CD14-positive monocyte (primary cell): ENCODE data around the gene IGDCC3. TPM values are rescaled to one million over a fixed set of nuclear protein-coding genes. Genes with fewer than 3 reads are reported as not detected.

Source experiments
- DNase-seq, 3 donors: peaks; one replicate each; pipeline ENCODE4 v3.0.0-alpha.2; 2011 to 2022
- H2AFZ ChIP-seq: 2 replicates; pipeline ENCODE4 v1.6.0; 2012; ENCODE audit warnings: mild to moderate bottlenecking, low read depth, low read length, inconsistent platforms; ENCODE audit not compliant: insufficient read depth, poor library complexity, severe bottlenecking
- H3K27ac ChIP-seq, 2 donors: 1 replicate in 1 of 2; 2 replicates in 1 of 2; pipeline ENCODE4 v1.5.1; 2012 to 2013; ENCODE audit warnings: low read length in 2 of 2, control low read depth in 1 of 2, inconsistent platforms in 1 of 2, low read depth in 1 of 2, mild to moderate bottlenecking in 1 of 2
- H3K27me3 ChIP-seq, 2 donors: one replicate each; pipeline versions ENCODE4 v1.6.0 to v1.6.1; 2011 to 2013; ENCODE audit warnings: low read length in 2 of 2; ENCODE audit not compliant: control insufficient read depth in 2 of 2, insufficient read depth in 2 of 2
- H3K36me3 ChIP-seq, 2 donors: replicated peaks in 1 of 2; 1 replicate in 1 of 2; 2 replicates in 1 of 2; pipeline versions ENCODE4 v1.5.1 to v1.6.1; 2012 to 2013; ENCODE audit warnings: low read length in 2 of 2, control low read depth in 1 of 2, inconsistent platforms in 1 of 2, mild to moderate bottlenecking in 1 of 2; ENCODE audit not compliant: insufficient read depth in 2 of 2, control insufficient read depth in 1 of 2
- H3K4me1 ChIP-seq, 2 donors: 1 replicate in 1 of 2; 2 replicates in 1 of 2; pipeline versions ENCODE4 v1.5.1 to v1.6.1; 2012 to 2013; ENCODE audit warnings: low read length in 2 of 2, control low read depth in 1 of 2, inconsistent platforms in 1 of 2, mild to moderate bottlenecking in 1 of 2, moderate library complexity in 1 of 2; ENCODE audit not compliant: insufficient read depth in 2 of 2, control insufficient read depth in 1 of 2
- H3K4me2 ChIP-seq: replicated peaks from 2 replicates; pipeline ENCODE3; 2012; ENCODE audit warnings: low read length, moderate library complexity, mild to moderate bottlenecking; ENCODE audit not compliant: poor library complexity, severe bottlenecking; ENCODE audit errors: extremely low read depth
- H3K4me3 ChIP-seq, 3 experiments: fragments of 200-600 bp in 1 of 3; sonication (generic) in 1 of 3; replicated peaks in 1 of 3; 1 replicate in 2 of 3; 2 replicates in 1 of 3; pipeline ENCODE4 v1.5.1; 2011 to 2013; ENCODE audit warnings: low read length in 3 of 3, mild to moderate bottlenecking in 3 of 3, control low read depth in 2 of 3, low read depth in 2 of 3, inconsistent platforms in 1 of 3, moderate library complexity in 1 of 3
- H3K79me2 ChIP-seq: 2 replicates; pipeline ENCODE4 v1.6.0; 2012; ENCODE audit warnings: mild to moderate bottlenecking, control low read depth, inconsistent platforms, low read length, moderate library complexity; ENCODE audit not compliant: insufficient read depth
- H3K9ac ChIP-seq: 2 replicates; pipeline ENCODE4 v1.6.0; 2017; ENCODE audit warnings: low read length, mild to moderate bottlenecking; ENCODE audit not compliant: insufficient read depth, poor library complexity, severe bottlenecking
- H3K9me3 ChIP-seq, 2 donors: replicated peaks in 1 of 2; 1 replicate in 1 of 2; 2 replicates in 1 of 2; pipeline versions ENCODE4 v1.5.1 to v1.6.1; 2012 to 2013; ENCODE audit warnings: low read length in 2 of 2, control low read depth in 1 of 2; ENCODE audit not compliant: control insufficient read depth in 1 of 2, insufficient read depth in 1 of 2
- H4K20me1 ChIP-seq: 2 replicates; pipeline ENCODE4 v1.6.0; 2012; ENCODE audit warnings: mild to moderate bottlenecking, low read length, control low read depth, moderate library complexity; ENCODE audit not compliant: insufficient read depth
- H3K27ac Mint-ChIP-seq, 7 donors: one replicate each; pipeline ENCODE4 v1.8.0; 2020; ENCODE audit warnings: mild to moderate bottlenecking in 7 of 7, mixed read lengths in 7 of 7, moderate library complexity in 6 of 7, inconsistent platforms in 2 of 7
- H3K27me3 Mint-ChIP-seq, 3 donors: one replicate each; pipeline ENCODE4 v1.8.0; 2021 to 2022; ENCODE audit warnings: low read depth in 3 of 3, mild to moderate bottlenecking in 3 of 3, mixed read lengths in 3 of 3, moderate library complexity in 3 of 3, inconsistent platforms in 1 of 3
- H3K36me3 Mint-ChIP-seq, 2 donors: one replicate each; pipeline ENCODE4 v1.8.0; 2020; ENCODE audit warnings: mixed read lengths in 2 of 2, inconsistent platforms in 1 of 2, mild to moderate bottlenecking in 1 of 2
- H3K4me1 Mint-ChIP-seq: one replicate; pipeline ENCODE4 v1.8.0; 2020; ENCODE audit warnings: mild to moderate bottlenecking, mixed read lengths
- H3K4me3 Mint-ChIP-seq, 2 donors: one replicate each; pipeline ENCODE4 v1.8.0; 2020; ENCODE audit warnings: mild to moderate bottlenecking in 2 of 2, mixed read lengths in 2 of 2, moderate library complexity in 1 of 2
- H3K9me3 Mint-ChIP-seq, 7 donors: one replicate each; pipeline ENCODE4 v1.8.0; 2020 to 2022; ENCODE audit warnings: mixed read lengths in 7 of 7, mild to moderate bottlenecking in 6 of 7, moderate library complexity in 6 of 7, inconsistent platforms in 2 of 7
- CTCF ChIP-seq: fragments of 200-600 bp; IDR thresholded peaks from one replicate; pipeline ENCODE4 v1.8.0; 2022; ENCODE audit warnings: antibody characterized with exemption, mild to moderate bottlenecking
- WGBS: methylation state at CpG from one replicate; pipeline ENCODE4 v1.1.5; 2013; ENCODE audit warnings: missing lambda C conversion rate; ENCODE audit not compliant: insufficient coverage; 5-methylcytosine and 5-hydroxymethylcytosine counted together
- intact Hi-C, 2 donors: fragments of 100-400 bp; cut with micrococcal nuclease; formaldehyde crosslinking; loops; one replicate each; pipeline versions ENCODE4 v1.15.0 to v1.15.1; 2023
- polyA plus RNA-seq, 3 donors: library from polyadenylated mRNA; depleted of rRNA in 1 of 3; unstranded in 2 of 3; stranded (reverse) in 1 of 3; fragments of 300-500 nt in 2 of 3; fragments of >200 nt in 1 of 3; fragmentation: Illumina TruSeq in 2 of 3; gene quantifications; 1 replicate in 2 of 3; 2 replicates in 1 of 3; pipeline ENCODE4 v1.2.3, GENCODE V29; 2012 to 2021

The IGDCC3 gene
- polyA plus RNA-seq, 3 donors, result not detected

GRCh38 chr15:65424683-65425082 lies 46.9 kb upstream of the IGDCC3 start:
- no peak overlapping the region for H3K9ac ChIP-seq
- Mint-ChIP-seq H3K36me3 (peaks cover 3 to 6% of the 10 kb centered on the region in 2 donors), H3K27ac (no peak overlapping the region), H3K4me1 (peaks cover 12% of the 10 kb centered on the region), H3K9me3 (peaks cover 0 to 20% (median 8%) of the 10 kb centered on the region in 7 donors), H3K4me3 (peak overlapping the region in 1 of 2 donors; percentile 67), H3K27me3 (peaks cover 59 to 62% (median 61%) of the 10 kb centered on the region in 3 donors)
- no peak for DNase-seq
- H4K20me1 ChIP-seq, result no peaks in the 10 kb centered on the region
- H3K9me3 ChIP-seq, result peaks cover 0 to 28% of the 10 kb centered on the region in 2 donors
- no peaks in the 10 kb centered on the region for H3K79me2 ChIP-seq
- H3K27ac ChIP-seq, result no peak overlapping the region
- no peak overlapping the region for H3K4me2 ChIP-seq
- 96% methylated on average over 5 of the region's 5 CpGs for WGBS
- intact Hi-C loops, result no loop called here
- peaks cover 7 to 14% of the 10 kb centered on the region in 2 donors for H3K4me1 ChIP-seq
- H3K27me3 ChIP-seq, result peaks cover 27 to 47% of the 10 kb centered on the region in 2 donors
- TF ChIP-seq CTCF, result no peak
- H2AFZ ChIP-seq, result no peak overlapping the region
- H3K36me3 ChIP-seq, result no peaks in the 10 kb centered on the region
- H3K4me3 ChIP-seq, result no peak overlapping the region

- Mint-ChIP-seq H3K27me3 (peaks cover 62 to 67% (median 65%) of the 10 kb centered on the region in 3 donors), H3K9me3 (peaks cover 0 to 20% (median 8%) of the 10 kb centered on the region in 7 donors), H3K27ac (no peak overlapping the region), H3K36me3 (peaks cover 3 to 6% of the 10 kb centered on the region in 2 donors), H3K4me1 (peaks cover 12% of the 10 kb centered on the region), H3K4me3 (peak overlapping the region in 1 of 2 donors; percentile 94)
- Histone ChIP-seq H3K9ac (no peak overlapping the region), H3K4me3 (no peak overlapping the region), H3K27me3 (peaks cover 27 to 53% of the 10 kb centered on the region in 2 donors), H3K27ac (no peak overlapping the region), H2AFZ (no peak overlapping the region), H3K4me2 (no peak overlapping the region), H4K20me1 (no peaks in the 10 kb centered on the region), H3K4me1 (peaks cover 7 to 14% of the 10 kb centered on the region in 2 donors), H3K36me3 (no peaks in the 10 kb centered on the region), H3K79me2 (no peaks in the 10 kb centered on the region), H3K9me3 (peaks cover 0 to 28% of the 10 kb centered on the region in 2 donors)
- 88% methylated on average over 7 of the region's 9 CpGs for WGBS
- no peak for DNase-seq
- intact Hi-C loops, result no loop called here
- TF ChIP-seq CTCF, result no peak
Measured at GRCh38 chr15:65423976-65424679, 46.3 kb upstream of the IGDCC3 start.
